ENCODE measurements around the gene AP1AR. TPM values are rescaled to one million over a fixed set of nuclear protein-coding genes. Genes with fewer than 3 reads are reported as not detected.

Gene AP1AR
- total RNA-seq: 10 to 100 TPM; 15.0 to 20.4 (median 16.6) TPM

- 0 to 1% methylated on average over 22 to 26 of the region's 70 CpGs for WGBS, 2 donors
- H3K4me3 ChIP-seq (replicated peaks in 1 of 3): peak within 1 kb of the TSS; percentile 91 to 97 (median 92)
- H3K36me3 ChIP-seq: no peaks in the 10 kb centered on the region
- no peaks in the 10 kb centered on the region for H3K27me3 ChIP-seq
- TF ChIP-seq POLR2A (IDR thresholded peaks at IDR 0.05): peak in 1 of 2 donors; percentile 94
- TF ChIP-seq, protein P1, sequence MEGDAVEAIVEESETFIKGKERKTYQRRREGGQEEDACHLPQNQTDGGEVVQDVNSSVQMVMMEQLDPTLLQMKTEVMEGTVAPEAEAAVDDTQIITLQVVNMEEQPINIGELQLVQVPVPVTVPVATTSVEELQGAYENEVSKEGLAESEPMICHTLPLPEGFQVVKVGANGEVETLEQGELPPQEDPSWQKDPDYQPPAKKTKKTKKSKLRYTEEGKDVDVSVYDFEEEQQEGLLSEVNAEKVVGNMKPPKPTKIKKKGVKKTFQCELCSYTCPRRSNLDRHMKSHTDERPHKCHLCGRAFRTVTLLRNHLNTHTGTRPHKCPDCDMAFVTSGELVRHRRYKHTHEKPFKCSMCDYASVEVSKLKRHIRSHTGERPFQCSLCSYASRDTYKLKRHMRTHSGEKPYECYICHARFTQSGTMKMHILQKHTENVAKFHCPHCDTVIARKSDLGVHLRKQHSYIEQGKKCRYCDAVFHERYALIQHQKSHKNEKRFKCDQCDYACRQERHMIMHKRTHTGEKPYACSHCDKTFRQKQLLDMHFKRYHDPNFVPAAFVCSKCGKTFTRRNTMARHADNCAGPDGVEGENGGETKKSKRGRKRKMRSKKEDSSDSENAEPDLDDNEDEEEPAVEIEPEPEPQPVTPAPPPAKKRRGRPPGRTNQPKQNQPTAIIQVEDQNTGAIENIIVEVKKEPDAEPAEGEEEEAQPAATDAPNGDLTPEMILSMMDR (IDR thresholded peaks at IDR 0.05): peak in 4 of 6 experiments; percentile 19 to 34 (median 28)
- H3K9me3 ChIP-seq: no peaks in the 10 kb centered on the region
- intact Hi-C loops (cut with DNase I): loop anchor here (5.0 kb wide), 1 partner anchor 135 kb away; no protein-coding TSS in a partner anchor
- DNase-seq: peak; percentile 81 to 82
- peak within 1 kb of the TSS; percentile 90 to 98 (median 95) for H3K27ac ChIP-seq
- H3K4me1 ChIP-seq: peaks cover 5 to 11% of the 10 kb centered on the region in 2 donors
Observed at GRCh38 chr4:112231779-112232713, at the start of gene AP1AR. TSS of gene AP1AR (plus strand) at chr4:112231787. CDS start at chr4:112232092, 305 bp downstream.

DNA sequence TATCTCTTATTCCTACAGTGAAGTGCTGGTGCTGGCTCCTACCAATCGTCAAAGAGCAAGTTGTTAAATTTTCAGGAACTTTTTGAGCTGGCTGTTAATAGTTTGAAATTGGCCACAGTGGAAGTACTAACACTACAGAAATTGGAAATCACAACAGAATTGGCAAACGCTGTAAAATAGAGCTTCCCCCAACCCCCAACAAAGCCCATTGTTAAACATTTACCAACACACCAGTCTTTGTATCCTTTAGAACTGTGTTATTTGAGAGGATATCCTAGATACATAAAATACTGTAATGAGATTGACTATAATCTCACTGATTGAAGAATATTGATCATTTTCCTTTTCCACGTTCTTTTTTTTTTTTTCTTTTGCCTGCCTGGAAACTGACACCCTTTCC, 49.0 kb upstream of the AP1AR start:
- Histone ChIP-seq H3K4me3 (replicated peaks in 1 of 3) (no peak overlapping the region), H3K4me1 (no peaks in the 10 kb centered on the region), H3K27ac (no peak overlapping the region), H3K27me3 (no peaks in the 10 kb centered on the region), H3K36me3 (no peaks in the 10 kb centered on the region), H3K9me3 (no peaks in the 10 kb centered on the region)
- no peak for DNase-seq
- WGBS, 2 donors: 62 to 72% methylated on average over 3 of the region's 3 CpGs
- intact Hi-C loops (cut with DNase I): no loop called here
- TF ChIP-seq, protein P1 (IDR thresholded peaks at IDR 0.05): no peak
- TF ChIP-seq POLR2A (IDR thresholded peaks at IDR 0.05): no peak

DNA sequence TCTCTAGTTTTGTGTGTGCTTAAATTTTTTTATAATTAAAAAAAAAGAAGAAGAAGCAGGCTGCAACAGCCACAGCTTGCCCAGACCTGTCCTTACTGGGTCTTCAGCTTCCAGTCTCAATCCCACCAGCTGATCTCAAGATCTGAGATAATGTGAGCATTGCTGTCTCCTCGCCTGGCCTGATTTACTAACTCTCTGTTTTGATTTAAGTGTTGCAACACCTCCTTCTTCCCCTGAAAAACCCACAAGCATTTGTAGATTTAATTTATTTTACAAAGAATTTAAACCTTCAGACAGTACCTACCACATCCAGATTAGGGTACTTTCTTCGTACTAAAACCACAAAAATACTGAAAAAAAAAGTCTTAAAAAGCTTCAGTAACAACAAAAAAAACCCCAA, 48.3 kb upstream of the AP1AR start:
- Histone ChIP-seq H3K4me3 (replicated peaks in 1 of 3) (no peak overlapping the region), H3K27ac (no peak overlapping the region), H3K36me3 (no peaks in the 10 kb centered on the region), H3K9me3 (no peaks in the 10 kb centered on the region), H3K4me1 (no peaks in the 10 kb centered on the region), H3K27me3 (no peaks in the 10 kb centered on the region)
- TF ChIP-seq, protein P1 (IDR thresholded peaks at IDR 0.05): no peak
- no peak for TF ChIP-seq POLR2A (IDR thresholded peaks at IDR 0.05)
- intact Hi-C loops (cut with DNase I): no loop called here
- DNase-seq: no peak
- 93 to 95% methylated on average over 2 of the region's 2 CpGs for WGBS, 2 donors

GRCh38 chr4:112184438-112184837, 47.1 kb upstream of the AP1AR start:
- Histone ChIP-seq H3K27ac (no peak overlapping the region), H3K36me3 (no peaks in the 10 kb centered on the region), H3K9me3 (no peaks in the 10 kb centered on the region), H3K4me1 (no peaks in the 10 kb centered on the region), H3K4me3 (replicated peaks in 1 of 3) (no peak overlapping the region), H3K27me3 (no peaks in the 10 kb centered on the region)
- no peak for DNase-seq
- intact Hi-C loops (cut with DNase I): no loop called here
- WGBS, 2 donors: 100% methylated on average over 1 of the region's 1 CpG
- TF ChIP-seq POLR2A (IDR thresholded peaks at IDR 0.05): no peak
- TF ChIP-seq, protein P1 (IDR thresholded peaks at IDR 0.05): no peak

- TF ChIP-seq, protein P1 (IDR thresholded peaks at IDR 0.05): no peak
- no peak for TF ChIP-seq POLR2A (IDR thresholded peaks at IDR 0.05)
- DNase-seq: no peak
- Histone ChIP-seq H3K4me1 (no peaks in the 10 kb centered on the region), H3K27me3 (no peaks in the 10 kb centered on the region), H3K4me3 (replicated peaks in 1 of 3) (no peak overlapping the region), H3K27ac (no peak overlapping the region), H3K9me3 (no peaks in the 10 kb centered on the region), H3K36me3 (no peaks in the 10 kb centered on the region)
- WGBS, 2 donors: 89 to 98% methylated on average over 2 of the region's 2 CpGs
- intact Hi-C loops (cut with DNase I): no loop called here
Observed at GRCh38 chr4:112185334-112185733, 46.3 kb upstream of the AP1AR start.
